ENCODE data around the gene ACACB. TPM values are rescaled to one million over a fixed set of nuclear protein-coding genes. Genes with fewer than 3 reads are reported as not detected.
"Not testable (repeated sequence)": the region's sequence is repeated elsewhere in the genome, so short reads cannot be mapped to it uniquely, and the experiment has no call there.

Gene ACACB
- total RNA-seq, 1 donor from 2014 or later: 7.5 TPM

- intact Hi-C loops (cut with micrococcal nuclease): no loop called here
These were observed 53.9 kb downstream of the ACACB start for GRCh38 chr12:109170324-109170723.

GRCh38 chr12:109172787-109173186 is 56.4 kb downstream of the ACACB start:
- intact Hi-C loops (cut with micrococcal nuclease): not testable (repeated sequence)

GRCh38 chr12:109173443-109174240 is 57.3 kb downstream of the ACACB start:
- intact Hi-C loops (cut with micrococcal nuclease): no loop called here

GRCh38 chr12:109174468-109174867 is 58.1 kb downstream of the ACACB start:
- intact Hi-C loops (cut with micrococcal nuclease): no loop called here

GRCh38 chr12:109178532-109178931 is 62.1 kb downstream of the ACACB start:
- intact Hi-C loops (cut with micrococcal nuclease): no loop called here

- intact Hi-C loops (cut with micrococcal nuclease): no loop called here
These were observed 63.5 kb downstream of the ACACB start for GRCh38 chr12:109179927-109180326.

GRCh38 chr12:109182041-109182839 is 65.9 kb downstream of the ACACB start:
- intact Hi-C loops (cut with micrococcal nuclease): no loop called here

GRCh38 chr12:109185441-109185840 is 69.1 kb downstream of the ACACB start:
- intact Hi-C loops (cut with micrococcal nuclease): no loop called here

GRCh38 chr12:109186993-109187653 is 70.7 kb downstream of the ACACB start:
- intact Hi-C loops (cut with micrococcal nuclease): no loop called here

- intact Hi-C loops (cut with micrococcal nuclease): no loop called here
These were observed 71.8 kb downstream of the ACACB start for GRCh38 chr12:109188108-109188712.

GRCh38 chr12:109189291-109189690 is 72.9 kb downstream of the ACACB start:
- intact Hi-C loops (cut with micrococcal nuclease): no loop called here

GRCh38 chr12:109191621-109192250 is 75.3 kb downstream of the ACACB start:
- intact Hi-C loops (cut with micrococcal nuclease): no loop called here

- intact Hi-C loops (cut with micrococcal nuclease): no loop called here
These were observed 76.0 kb downstream of the ACACB start for GRCh38 chr12:109192358-109192757.

GRCh38 chr12:109193896-109194295 is 77.5 kb downstream of the ACACB start:
- intact Hi-C loops (cut with micrococcal nuclease): no loop called here

GRCh38 chr12:109196332-109196731 is 79.9 kb downstream of the ACACB start:
- intact Hi-C loops (cut with micrococcal nuclease): no loop called here

- intact Hi-C loops (cut with micrococcal nuclease): no loop called here
These were observed 80.9 kb downstream of the ACACB start for GRCh38 chr12:109197327-109197726.

GRCh38 chr12:109199324-109199723 is 82.9 kb downstream of the ACACB start:
- intact Hi-C loops (cut with micrococcal nuclease): no loop called here

GRCh38 chr12:109200825-109201495 is 84.6 kb downstream of the ACACB start:
- intact Hi-C loops (cut with micrococcal nuclease): no loop called here

- intact Hi-C loops (cut with micrococcal nuclease): no loop called here
These were observed 85.1 kb downstream of the ACACB start for GRCh38 chr12:109201496-109201885.

- intact Hi-C loops (cut with micrococcal nuclease): no loop called here
These were observed 86.4 kb downstream of the ACACB start for GRCh38 chr12:109202770-109203169.

GRCh38 chr12:109203480-109203879 is 87.1 kb downstream of the ACACB start:
- intact Hi-C loops (cut with micrococcal nuclease): no loop called here
